Gastroesophageal sphincter (tissue), 4 donors: Measurements from ENCODE around the gene GRK5. TPM values are rescaled to one million over a fixed set of nuclear protein-coding genes. Genes with fewer than 3 reads are reported as not detected.

Experiments
- ATAC-seq: fragments of 150-250 bp; one replicate; pipeline ENCODE4 v1.9.1; 2016; ENCODE audit warnings: mild to moderate bottlenecking, moderate library complexity
- H3K27ac ChIP-seq, 4 donors: fragments of 200-600 bp; sonication (generic) in 3 of 4; 1 replicate in 3 of 4; 2 replicates in 1 of 4; pipeline ENCODE4 v1.5.1; 2016 to 2019
- H3K27me3 ChIP-seq: fragments of 200-600 bp; sonication (generic); one replicate; pipeline ENCODE4 v1.5.1; 2019
- H3K36me3 ChIP-seq, 2 donors: fragments of 200-600 bp; sonication (generic); one replicate each; pipeline ENCODE4 v1.5.1; 2019; ENCODE audit warnings: control low read depth in 1 of 2
- H3K4me1 ChIP-seq, 3 donors: fragments of 200-600 bp; sonication (generic); 1 replicate in 2 of 3; 2 replicates in 1 of 3; pipeline ENCODE4 v1.5.1; 2016 to 2019; ENCODE audit warnings: control low read depth in 2 of 3
- H3K4me3 ChIP-seq, 2 donors: fragments of 200-600 bp; sonication (generic); one replicate each; pipeline ENCODE4 v1.5.1; 2019; ENCODE audit warnings: mild to moderate bottlenecking in 1 of 2, moderate library complexity in 1 of 2
- H3K9me3 ChIP-seq, 3 donors: fragments of 200-600 bp; sonication (generic); one replicate each; pipeline ENCODE4 v1.5.1; 2017 to 2019; ENCODE audit warnings: control low read depth in 2 of 3
- CTCF ChIP-seq, 4 experiments: fragments of 200-600 bp in 2 of 4; fragments of 450-650 bp in 2 of 4; sonication (generic) in 1 of 4; IDR thresholded peaks; one replicate each; pipeline ENCODE4 v1.5.1; 2017 to 2019; ENCODE audit warnings: antibody characterized with exemption in 4 of 4, mild to moderate bottlenecking in 2 of 4, moderate library complexity in 2 of 4
- EP300 ChIP-seq: sonication (generic); formaldehyde crosslinking; IDR thresholded peaks from one replicate; pipeline ENCODE4 v1.6.1; 2017; ENCODE audit warnings: antibody characterized with exemption, mild to moderate bottlenecking
- POLR2A ChIP-seq, 2 donors: fragments of 450-650 bp; IDR thresholded peaks; one replicate each; pipeline ENCODE4 v1.6.1; 2017; ENCODE audit warnings: antibody characterized with exemption in 2 of 2, mild to moderate bottlenecking in 2 of 2, moderate library complexity in 1 of 2
- POLR2AphosphoS5 ChIP-seq: sonication (generic); formaldehyde crosslinking; IDR thresholded peaks from one replicate; pipeline ENCODE4 v1.6.1; 2017; ENCODE audit warnings: antibody characterized with exemption
- WGBS, 2 donors: methylation state at CpG; one replicate each; pipeline ENCODE4 v1.1.5; 2018; ENCODE audit warnings: low coverage in 1 of 2; 5-methylcytosine and 5-hydroxymethylcytosine counted together
- total RNA-seq, 4 donors: library from RNA; depleted of rRNA; stranded (reverse); fragments of >200 nt; gene quantifications; one replicate each; pipeline ENCODE4 v1.1.0, GENCODE V29; 2016

The GRK5 gene
- total RNA-seq, 4 donors from 2014 or later: 28.8 to 71.6 (median 47.7) TPM

DNA sequence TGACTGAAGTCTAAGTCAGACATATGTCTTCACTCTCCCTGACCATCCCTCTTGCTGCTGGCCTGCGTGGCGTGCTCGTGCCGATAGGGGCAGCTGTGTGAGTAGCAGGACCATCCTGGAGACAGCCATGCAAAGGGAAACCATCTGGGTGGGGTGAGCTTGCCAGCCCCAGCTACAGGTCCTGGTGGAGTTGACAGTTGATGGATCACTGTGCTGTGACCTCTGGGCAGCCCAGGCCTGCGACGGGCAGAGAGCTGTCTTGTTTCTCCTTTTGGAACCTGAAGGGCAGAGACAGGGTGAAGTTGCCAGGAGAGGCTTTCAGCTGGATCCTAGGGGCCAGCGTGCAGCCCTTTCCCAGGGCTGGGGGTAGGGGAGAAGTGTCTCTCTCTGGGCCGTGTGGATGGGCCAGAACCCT is 44.7 kb downstream of the GRK5 start:
- ATAC-seq: peak; percentile 42
- Histone ChIP-seq H3K36me3 (no peaks in the 10 kb centered on the region), H3K9me3 (no peaks in the 10 kb centered on the region), H3K4me3 (no peak overlapping the region), H3K4me1 (peaks cover 10 to 82% (median 42%) of the 10 kb centered on the region in 3 donors), H3K27me3 (no peaks in the 10 kb centered on the region), H3K27ac (peak overlapping the region; percentile 81 to 90 (median 85))
- 38 to 40% methylated on average over 1 to 4 of the region's 8 CpGs for WGBS, 2 donors
- TF ChIP-seq POLR2AphosphoS5: no peak
- TF ChIP-seq POLR2A (IDR thresholded peaks at IDR 0.05): no peak
- TF ChIP-seq EP300: no peak
- TF ChIP-seq CTCF (IDR thresholded peaks at IDR 0.05): peak in 3 of 4 experiments; percentile 38 to 45 (median 42)

DNA sequence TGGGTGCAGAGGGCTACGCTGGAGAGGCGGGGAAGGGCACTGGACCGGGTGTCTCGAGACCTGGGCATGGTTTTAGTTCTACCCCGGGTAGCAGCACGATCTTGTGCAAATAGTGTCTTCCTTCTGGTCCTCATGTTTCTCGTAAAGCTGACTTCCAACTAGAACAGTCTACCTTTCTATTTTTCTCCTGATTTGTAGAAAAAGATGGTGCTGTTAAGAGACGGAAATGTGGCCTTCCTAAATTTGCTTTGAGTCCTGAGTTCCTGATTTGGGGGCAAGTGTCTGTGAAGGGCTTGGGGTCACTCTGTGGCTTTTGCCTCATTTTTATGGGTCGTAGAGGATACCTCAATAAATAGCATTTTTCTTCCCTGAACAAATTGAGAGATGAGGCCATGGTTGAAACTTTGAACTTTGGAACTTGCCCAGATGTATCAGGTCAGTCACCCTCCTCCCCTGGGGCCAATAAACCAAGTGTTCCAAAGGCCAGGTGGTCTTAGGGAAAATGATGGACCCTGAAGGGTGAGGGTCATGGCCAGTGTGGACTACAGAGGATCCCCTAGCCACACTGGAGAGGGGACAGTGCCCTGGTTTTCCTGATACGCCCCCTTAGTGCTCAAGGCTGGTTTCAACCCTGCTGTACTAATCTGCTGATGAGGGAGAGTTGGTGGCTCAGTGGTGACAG is 45.2 kb downstream of the GRK5 start:
- Histone ChIP-seq H3K4me1 (peaks cover 10 to 77% (median 39%) of the 10 kb centered on the region in 3 donors), H3K9me3 (no peaks in the 10 kb centered on the region), H3K27me3 (no peaks in the 10 kb centered on the region), H3K27ac (peak overlapping the region; percentile 81 to 90 (median 85)), H3K36me3 (no peaks in the 10 kb centered on the region), H3K4me3 (no peak overlapping the region)
- no peak for ATAC-seq
- TF ChIP-seq POLR2A (IDR thresholded peaks at IDR 0.05) (no peak), POLR2AphosphoS5 (no peak), CTCF (IDR thresholded peaks at IDR 0.05) (no peak), EP300 (no peak)
- 82 to 96% methylated on average over 4 to 10 of the region's 10 CpGs for WGBS, 2 donors

GRCh38 chr10:119253433-119254174 is 46.2 kb downstream of the GRK5 start:
- Histone ChIP-seq H3K4me1 (peaks cover 10 to 81% (median 43%) of the 10 kb centered on the region in 3 donors), H3K36me3 (no peaks in the 10 kb centered on the region), H3K27me3 (no peaks in the 10 kb centered on the region), H3K27ac (peak overlapping the region; percentile 81 to 90 (median 85)), H3K4me3 (no peak overlapping the region), H3K9me3 (no peaks in the 10 kb centered on the region)
- ATAC-seq: peak; percentile 82
- WGBS, 2 donors: 15 to 17% methylated on average over 8 to 9 of the region's 16 CpGs
- TF ChIP-seq POLR2AphosphoS5 (peak; percentile 38), CTCF (IDR thresholded peaks at IDR 0.05) (peak in 1 of 4 experiments; percentile 15), POLR2A (IDR thresholded peaks at IDR 0.05) (no peak)

- Histone ChIP-seq H3K9me3 (no peaks in the 10 kb centered on the region), H3K4me1 (peaks cover 10 to 83% (median 43%) of the 10 kb centered on the region in 3 donors), H3K27me3 (no peaks in the 10 kb centered on the region), H3K27ac (peak overlapping the region; percentile 70 to 90 (median 85)), H3K4me3 (no peak overlapping the region), H3K36me3 (no peaks in the 10 kb centered on the region)
- no peak for TF ChIP-seq POLR2AphosphoS5
- no peak for TF ChIP-seq EP300
- no peak for TF ChIP-seq POLR2A (IDR thresholded peaks at IDR 0.05)
- TF ChIP-seq CTCF (IDR thresholded peaks at IDR 0.05): no peak
- no peak for ATAC-seq
- 14 to 24% methylated on average over 2 of the region's 3 CpGs for WGBS, 2 donors
These were observed 47.0 kb downstream of the GRK5 start for GRCh38 chr10:119254335-119254734.
